HepG2 (cell line): ENCODE results near the gene MYO5B. TPM values are rescaled to one million over a fixed set of nuclear protein-coding genes. Genes with fewer than 3 reads are reported as not detected.

ENCODE experiments used
- ATAC-seq: fragments of 200-7000 bp; cut with Tn5 transposase; 3 replicates; pipeline ENCODE4 v1.9.1; 2020; ENCODE audit warnings: mild to moderate bottlenecking, moderate library complexity
- BruUV-seq: library from RNA; stranded (reverse); fragments of 400-500 nt; replicated peaks from 2 replicates; lab custom pipeline; 2021; lab: Mats Ljungman, UMichigan
- CTCF ChIA-PET: fragments of 300-600 bp; formaldehyde crosslinking; extraction: SDS; loops from one replicate; lab custom pipeline; 2021; ENCODE audit warnings: low total read pairs, inconsistent platforms, low intra/inter-chr PET ratio; lab: Yijun Ruan, JAX
- POLR2A ChIA-PET: fragments of 350-600 bp; sonication (Branson Sonifier 250); formaldehyde crosslinking; loops from one replicate; lab custom pipeline; 2020; ENCODE audit warnings: antibody characterized with exemption, inconsistent platforms; lab: Yijun Ruan, JAX
- DNase-seq: peaks from one replicate; pipeline ENCODE4 v3.0.0-alpha.2; 2015; ENCODE audit warnings: low spot score
- FAIRE-seq: peaks from 3 replicates; lab custom pipeline; 2011; peaks lifted over from hg19 to GRCh38; lab: Jason Lieb, UNC
- H2AFZ ChIP-seq: one replicate; pipeline ENCODE4 v1.6.1; 2011; ENCODE audit warnings: low read length, inconsistent platforms
- H3K27ac ChIP-seq: fragments of 300-600 bp; 3 replicates; pipeline ENCODE4 v1.8.0; 2011; ENCODE audit warnings: mixed run types, mild to moderate bottlenecking, mixed read lengths, low read length, inconsistent platforms; ENCODE audit not compliant: insufficient read depth; ENCODE audit errors: extremely low read length
- H3K27me3 ChIP-seq, 2 experiments: fragments of 200-600 bp in 1 of 2; 2 replicates in 1 of 2; 3 replicates in 1 of 2; pipeline versions ENCODE4 v1.6.0 to v1.8.0; 2011; ENCODE audit warnings: low read length in 2 of 2, mild to moderate bottlenecking in 2 of 2, moderate library complexity in 2 of 2, inconsistent platforms in 1 of 2; ENCODE audit not compliant: insufficient read depth in 2 of 2, control insufficient read depth in 1 of 2
- H3K36me3 ChIP-seq, 2 experiments: fragments of 200-600 bp in 1 of 2; replicated peaks in 1 of 2; 2 replicates in 1 of 2; 3 replicates in 1 of 2; pipeline versions ENCODE4 v1.5.1 to v1.8.0; 2011; ENCODE audit warnings: low read length in 2 of 2, inconsistent platforms in 1 of 2; ENCODE audit not compliant: insufficient read depth in 2 of 2, control insufficient read depth in 1 of 2
- H3K4me1 ChIP-seq: 2 replicates; pipeline ENCODE4 v1.5.1; 2012; ENCODE audit warnings: low read length, inconsistent platforms; ENCODE audit not compliant: insufficient read depth
- H3K4me2 ChIP-seq: 2 replicates; pipeline ENCODE4 v1.6.0; 2011; ENCODE audit warnings: low read depth, low read length, inconsistent platforms
- H3K4me3 ChIP-seq, 3 experiments: fragments of 200-600 bp in 1 of 3; sonication (generic), shearing (Covaris generic) in 1 of 3; replicated peaks in 1 of 3; 2 replicates each; pipeline ENCODE4 v1.5.1; 2011 to 2016; ENCODE audit warnings: low read length in 3 of 3, inconsistent platforms in 2 of 3, low read depth in 2 of 3, mild to moderate bottlenecking in 2 of 3, control low read depth in 1 of 3, mixed read lengths in 1 of 3; ENCODE audit not compliant: insufficient read depth in 1 of 3
- H3K79me2 ChIP-seq: one replicate; pipeline ENCODE4 v1.6.1; 2011; ENCODE audit warnings: low read length, inconsistent platforms; ENCODE audit not compliant: insufficient read depth
- H3K9ac ChIP-seq: 2 replicates; pipeline ENCODE4 v1.6.0; 2011; ENCODE audit warnings: mild to moderate bottlenecking, low read depth, low read length, inconsistent platforms; ENCODE audit not compliant: insufficient read depth
- H3K9me3 ChIP-seq: 2 replicates; pipeline ENCODE4 v1.5.1; 2012; ENCODE audit warnings: mild to moderate bottlenecking, low read length
- H4K20me1 ChIP-seq: 2 replicates; pipeline ENCODE4 v1.6.0; 2011; ENCODE audit warnings: inconsistent platforms, mild to moderate bottlenecking, low read length, moderate library complexity; ENCODE audit not compliant: insufficient read depth
- ARID2 ChIP-seq: sonication (generic); formaldehyde crosslinking; IDR thresholded peaks from 2 replicates; pipeline ENCODE4 v1.8.1; 2022; ENCODE audit warnings: mild to moderate bottlenecking, missing genetic modification reagents, borderline replicate concordance
- CERS6 ChIP-seq: sonication (generic); formaldehyde crosslinking; IDR thresholded peaks from 2 replicates; pipeline ENCODE4 v1.5.0; 2020; ENCODE audit warnings: missing genetic modification reagents
- ETS1 ChIP-seq: sonication (generic); formaldehyde crosslinking; IDR thresholded peaks from 2 replicates; pipeline ENCODE4 v1.4.0; 2020; ENCODE audit warnings: missing genetic modification reagents
- IKZF1 ChIP-seq: fragments of 450-650 bp; IDR thresholded peaks from 2 replicates; pipeline ENCODE4 v1.7.1; 2016
- NFIB ChIP-seq: sonication (generic); formaldehyde crosslinking; IDR thresholded peaks from 2 replicates; pipeline ENCODE4 v1.9.0; 2021; ENCODE audit warnings: missing genetic modification reagents, mild to moderate bottlenecking, borderline replicate concordance
- PITX1 ChIP-seq: sonication (generic); formaldehyde crosslinking; IDR thresholded peaks from 2 replicates; pipeline ENCODE4 v1.5.1; 2020; ENCODE audit warnings: mild to moderate bottlenecking, missing genetic modification reagents
- POLR2AphosphoS2 ChIP-seq: IDR thresholded peaks from 2 replicates; pipeline ENCODE4 v1.6.1; 2011; ENCODE audit warnings: low read depth, low read length, improper control_type of control experiment
- THAP11 ChIP-seq: IDR thresholded peaks from 2 replicates; pipeline ENCODE4 v1.6.1; 2016; ENCODE audit warnings: missing biosample characterization, missing genetic modification reagents
- ZNF567 ChIP-seq: sonication (generic); formaldehyde crosslinking; IDR thresholded peaks from 2 replicates; pipeline ENCODE4 v1.8.1; 2023; ENCODE audit warnings: mild to moderate bottlenecking, missing genetic modification reagents, borderline replicate concordance
- ZNF766 ChIP-seq: sonication (generic); formaldehyde crosslinking; IDR thresholded peaks from 2 replicates; pipeline ENCODE4 v1.5.0; 2020; ENCODE audit warnings: missing genetic modification reagents, borderline replicate concordance
- ZNF780A ChIP-seq: sonication (generic); formaldehyde crosslinking; IDR thresholded peaks from 2 replicates; pipeline ENCODE4 v1.8.0; 2022; ENCODE audit warnings: mild to moderate bottlenecking, missing genetic modification reagents, moderate library complexity
- ZSCAN20 ChIP-seq: sonication (generic); formaldehyde crosslinking; IDR thresholded peaks from 2 replicates; pipeline ENCODE4 v1.4.0; 2020; ENCODE audit warnings: missing genetic modification reagents, mild to moderate bottlenecking, borderline replicate concordance
- WGBS: methylation state at CpG from one replicate; pipeline ENCODE4 v1.1.6; 2017; ENCODE audit warnings: low lambda C conversion rate; 5-methylcytosine and 5-hydroxymethylcytosine counted together
- in situ Hi-C: cut with HindIII; loops from 2 replicates; pipeline ENCODE4 v1.10.0; 2017; ENCODE audit warnings: low pct_unique_long_range_greater_than_20kb; ENCODE audit not compliant: extremely low pct_ligation_motif_present
- intact Hi-C: fragments of 100-400 bp; cut with micrococcal nuclease; formaldehyde crosslinking; loops from one replicate; pipeline ENCODE4 v1.10.0; 2022; ENCODE audit not compliant: unreplicated experiment
- polyA plus RNA-seq, 8 experiments: library from polyadenylated mRNA; depleted of rRNA in 3 of 8; stranded (reverse) in 7 of 8; unstranded in 1 of 8; fragments of >200 nt; fragmentation: Illumina TruSeq in 4 of 8; extraction: Trizol in 4 of 8; gene quantifications; 2 replicates each; pipeline versions ENCODE4 v1.2.1 to v1.2.3, GENCODE V29; 2011 to 2016; ENCODE audit warnings: low read depth in 4 of 8, missing spikeins in 1 of 8, mixed read lengths in 1 of 8; ENCODE audit not compliant: insufficient read depth in 1 of 8
- total RNA-seq, 5 experiments: library from RNA; depleted of rRNA; stranded (reverse); fragments of >200 nt; fragmentation: Illumina TruSeq; extraction: Trizol; gene quantifications; 2 replicates each; pipeline ENCODE4 v1.2.3, GENCODE V29; 2016; ENCODE audit warnings: low read depth in 1 of 5
- TF ChIP-seq, protein P1 (sequence below): sonication (generic); formaldehyde crosslinking; IDR thresholded peaks from 2 replicates; pipeline ENCODE4 v1.9.0; 2021; ENCODE audit warnings: mild to moderate bottlenecking, missing genetic modification reagents
- TF ChIP-seq, protein P2 (sequence below): sonication (generic); formaldehyde crosslinking; IDR thresholded peaks from 2 replicates; pipeline ENCODE4 v1.4.0; 2020; ENCODE audit warnings: missing genetic modification reagents, borderline replicate concordance
- TF ChIP-seq, protein P3 (sequence below): sonication (generic); formaldehyde crosslinking; IDR thresholded peaks from 2 replicates; pipeline ENCODE4 v1.4.0; 2020; ENCODE audit warnings: missing genetic modification reagents

The MYO5B gene
- total and polyA plus RNA-seq, 2 of the 13 experiments (the other 11 are each of a cell fraction or from before 2014, with no cell fraction given), result 13.1 to 24.0 TPM

GRCh38 chr18:49934457-49934856, 260.5 kb downstream of the MYO5B start:
- in situ Hi-C loops (no loop called here), intact Hi-C loops (no loop called here)
- H4K20me1 ChIP-seq, result no peaks in the 10 kb centered on the region
- POLR2A ChIA-PET, result no interaction called here
- no peak overlapping the region for H3K4me3 ChIP-seq
- CTCF ChIA-PET, result no interaction called here
- no TSS peak for BruUV-seq
- no peak for DNase-seq
- H3K36me3 ChIP-seq, result peaks cover 1 to 11% of the 10 kb centered on the region in 2 experiments; a peak in 3 of 5 replicates
- no peak overlapping the region for H3K4me2 ChIP-seq
- H3K79me2 ChIP-seq, result no peaks in the 10 kb centered on the region
- no peaks in the 10 kb centered on the region for H3K27me3 ChIP-seq
- no peak for FAIRE-seq
- no peak overlapping the region for H2AFZ ChIP-seq
- H3K9me3 ChIP-seq, result no peaks in the 10 kb centered on the region
- H3K27ac ChIP-seq, result no peak overlapping the region
- WGBS, result 92% methylated on average over 2 of the region's 2 CpGs
- H3K4me1 ChIP-seq, result no peaks in the 10 kb centered on the region
- ATAC-seq, result no peak
- H3K9ac ChIP-seq, result no peak overlapping the region
- TF ChIP-seq, protein P1, sequence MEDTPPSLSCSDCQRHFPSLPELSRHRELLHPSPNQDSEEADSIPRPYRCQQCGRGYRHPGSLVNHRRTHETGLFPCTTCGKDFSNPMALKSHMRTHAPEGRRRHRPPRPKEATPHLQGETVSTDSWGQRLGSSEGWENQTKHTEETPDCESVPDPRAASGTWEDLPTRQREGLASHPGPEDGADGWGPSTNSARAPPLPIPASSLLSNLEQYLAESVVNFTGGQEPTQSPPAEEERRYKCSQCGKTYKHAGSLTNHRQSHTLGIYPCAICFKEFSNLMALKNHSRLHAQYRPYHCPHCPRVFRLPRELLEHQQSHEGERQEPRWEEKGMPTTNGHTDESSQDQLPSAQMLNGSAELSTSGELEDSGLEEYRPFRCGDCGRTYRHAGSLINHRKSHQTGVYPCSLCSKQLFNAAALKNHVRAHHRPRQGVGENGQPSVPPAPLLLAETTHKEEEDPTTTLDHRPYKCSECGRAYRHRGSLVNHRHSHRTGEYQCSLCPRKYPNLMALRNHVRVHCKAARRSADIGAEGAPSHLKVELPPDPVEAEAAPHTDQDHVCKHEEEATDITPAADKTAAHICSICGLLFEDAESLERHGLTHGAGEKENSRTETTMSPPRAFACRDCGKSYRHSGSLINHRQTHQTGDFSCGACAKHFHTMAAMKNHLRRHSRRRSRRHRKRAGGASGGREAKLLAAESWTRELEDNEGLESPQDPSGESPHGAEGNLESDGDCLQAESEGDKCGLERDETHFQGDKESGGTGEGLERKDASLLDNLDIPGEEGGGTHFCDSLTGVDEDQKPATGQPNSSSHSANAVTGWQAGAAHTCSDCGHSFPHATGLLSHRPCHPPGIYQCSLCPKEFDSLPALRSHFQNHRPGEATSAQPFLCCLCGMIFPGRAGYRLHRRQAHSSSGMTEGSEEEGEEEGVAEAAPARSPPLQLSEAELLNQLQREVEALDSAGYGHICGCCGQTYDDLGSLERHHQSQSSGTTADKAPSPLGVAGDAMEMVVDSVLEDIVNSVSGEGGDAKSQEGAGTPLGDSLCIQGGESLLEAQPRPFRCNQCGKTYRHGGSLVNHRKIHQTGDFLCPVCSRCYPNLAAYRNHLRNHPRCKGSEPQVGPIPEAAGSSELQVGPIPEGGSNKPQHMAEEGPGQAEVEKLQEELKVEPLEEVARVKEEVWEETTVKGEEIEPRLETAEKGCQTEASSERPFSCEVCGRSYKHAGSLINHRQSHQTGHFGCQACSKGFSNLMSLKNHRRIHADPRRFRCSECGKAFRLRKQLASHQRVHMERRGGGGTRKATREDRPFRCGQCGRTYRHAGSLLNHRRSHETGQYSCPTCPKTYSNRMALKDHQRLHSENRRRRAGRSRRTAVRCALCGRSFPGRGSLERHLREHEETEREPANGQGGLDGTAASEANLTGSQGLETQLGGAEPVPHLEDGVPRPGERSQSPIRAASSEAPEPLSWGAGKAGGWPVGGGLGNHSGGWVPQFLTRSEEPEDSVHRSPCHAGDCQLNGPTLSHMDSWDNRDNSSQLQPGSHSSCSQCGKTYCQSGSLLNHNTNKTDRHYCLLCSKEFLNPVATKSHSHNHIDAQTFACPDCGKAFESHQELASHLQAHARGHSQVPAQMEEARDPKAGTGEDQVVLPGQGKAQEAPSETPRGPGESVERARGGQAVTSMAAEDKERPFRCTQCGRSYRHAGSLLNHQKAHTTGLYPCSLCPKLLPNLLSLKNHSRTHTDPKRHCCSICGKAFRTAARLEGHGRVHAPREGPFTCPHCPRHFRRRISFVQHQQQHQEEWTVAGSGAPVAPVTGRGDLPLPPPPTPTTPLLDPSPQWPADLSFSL (CRISPR knock-in tag), result no peak
- TF ChIP-seq ZNF766 (no peak), THAP11 (no peak), ARID2 (CRISPR knock-in tag) (no peak), CERS6 (CRISPR knock-in tag) (no peak), NFIB (CRISPR knock-in tag) (no peak), IKZF1 (no peak), ZNF780A (CRISPR knock-in tag) (no peak), ZNF567 (CRISPR knock-in tag) (no peak), PITX1 (CRISPR knock-in tag) (no peak), POLR2AphosphoS2 (no peak), ETS1 (no peak), ZSCAN20 (CRISPR knock-in tag) (no peak)
- TF ChIP-seq, protein P2, sequence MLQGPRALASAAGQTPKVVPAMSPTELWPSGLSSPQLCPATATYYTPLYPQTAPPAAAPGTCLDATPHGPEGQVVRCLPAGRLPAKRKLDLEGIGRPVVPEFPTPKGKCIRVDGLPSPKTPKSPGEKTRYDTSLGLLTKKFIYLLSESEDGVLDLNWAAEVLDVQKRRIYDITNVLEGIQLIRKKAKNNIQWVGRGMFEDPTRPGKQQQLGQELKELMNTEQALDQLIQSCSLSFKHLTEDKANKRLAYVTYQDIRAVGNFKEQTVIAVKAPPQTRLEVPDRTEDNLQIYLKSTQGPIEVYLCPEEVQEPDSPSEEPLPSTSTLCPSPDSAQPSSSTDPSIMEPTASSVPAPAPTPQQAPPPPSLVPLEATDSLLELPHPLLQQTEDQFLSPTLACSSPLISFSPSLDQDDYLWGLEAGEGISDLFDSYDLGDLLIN (CRISPR knock-in tag), result no peak
- TF ChIP-seq, protein P3, sequence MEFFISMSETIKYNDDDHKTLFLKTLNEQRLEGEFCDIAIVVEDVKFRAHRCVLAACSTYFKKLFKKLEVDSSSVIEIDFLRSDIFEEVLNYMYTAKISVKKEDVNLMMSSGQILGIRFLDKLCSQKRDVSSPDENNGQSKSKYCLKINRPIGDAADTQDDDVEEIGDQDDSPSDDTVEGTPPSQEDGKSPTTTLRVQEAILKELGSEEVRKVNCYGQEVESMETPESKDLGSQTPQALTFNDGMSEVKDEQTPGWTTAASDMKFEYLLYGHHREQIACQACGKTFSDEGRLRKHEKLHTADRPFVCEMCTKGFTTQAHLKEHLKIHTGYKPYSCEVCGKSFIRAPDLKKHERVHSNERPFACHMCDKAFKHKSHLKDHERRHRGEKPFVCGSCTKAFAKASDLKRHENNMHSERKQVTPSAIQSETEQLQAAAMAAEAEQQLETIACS, result no peak
